ENCODE measurements around the gene HTR1E. TPM values are rescaled to one million over a fixed set of nuclear protein-coding genes. Genes with fewer than 3 reads are reported as not detected.
A peak's percentile ranks its signal among the peaks of the same experiment; 100 is the strongest.

Gene HTR1E
- total RNA-seq, 2 donors from 2014 or later = not detected

- no peak overlapping the region for H3K27ac ChIP-seq
- H3K36me3 ChIP-seq = no peaks in the 10 kb centered on the region
- no peak for TF ChIP-seq CTCF (IDR thresholded peaks at IDR 0.05)
- no peaks in the 10 kb centered on the region for H3K9me3 ChIP-seq
- DNase-seq (ENCODE audit: low spot score) (no peak), ATAC-seq (ENCODE audit: insufficient number of reproducible peaks, low FRiP score, low read depth) (no peak)
- H3K4me1 ChIP-seq (ENCODE audit: control insufficient read depth in 1 of 2, low read depth in 2 of 2) = no peaks in the 10 kb centered on the region
- H3K4me3 ChIP-seq = no peak overlapping the region
- no peaks in the 10 kb centered on the region for H3K27me3 ChIP-seq (replicated peaks; ENCODE audit: insufficient read depth)
Observed at GRCh38 chr6:86934365-86934764, 3.0 kb upstream of the HTR1E start.

DNA sequence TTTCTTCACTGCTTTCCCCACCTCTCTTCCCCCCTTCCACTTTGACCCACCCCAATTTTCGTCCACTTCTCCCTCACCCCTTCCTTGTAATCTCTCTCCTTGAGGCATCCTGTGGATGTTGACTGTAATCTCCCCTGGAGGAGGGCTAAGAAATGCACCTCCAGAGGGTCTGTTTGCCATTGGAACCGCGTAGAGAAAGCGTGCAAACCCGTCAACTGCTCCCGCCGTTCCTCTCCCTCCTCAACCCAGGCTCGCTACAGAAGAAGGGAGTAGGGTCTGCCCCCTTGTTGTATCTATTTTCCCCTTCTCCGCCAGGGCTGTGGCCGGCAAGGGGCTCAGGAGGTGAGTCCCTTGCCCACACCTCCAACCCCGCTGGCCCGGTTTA, 502 bp upstream of the HTR1E start:
- ATAC-seq (ENCODE audit: insufficient number of reproducible peaks, low FRiP score, low read depth) (no peak), DNase-seq (ENCODE audit: low spot score) (no peak)
- no peaks in the 10 kb centered on the region for H3K36me3 ChIP-seq
- H3K9me3 ChIP-seq = no peaks in the 10 kb centered on the region
- H3K27ac ChIP-seq = no peak overlapping the region
- H3K4me1 ChIP-seq (ENCODE audit: control insufficient read depth in 1 of 2, low read depth in 2 of 2) = no peaks in the 10 kb centered on the region
- no peaks in the 10 kb centered on the region for H3K27me3 ChIP-seq (replicated peaks; ENCODE audit: insufficient read depth)
- no peak for TF ChIP-seq CTCF (IDR thresholded peaks at IDR 0.05)
- peak overlapping the region; percentile 57 for H3K4me3 ChIP-seq

- Histone ChIP-seq H3K27me3 (replicated peaks; ENCODE audit: insufficient read depth) (no peaks in the 10 kb centered on the region), H3K4me3 (no peak overlapping the region), H3K4me1 (ENCODE audit: control insufficient read depth in 1 of 2, low read depth in 2 of 2) (no peaks in the 10 kb centered on the region), H3K36me3 (no peaks in the 10 kb centered on the region), H3K9me3 (no peaks in the 10 kb centered on the region), H3K27ac (no peak overlapping the region)
- no peak for DNase-seq (ENCODE audit: low spot score)
- no peak for TF ChIP-seq CTCF (IDR thresholded peaks at IDR 0.05)
- no peak for ATAC-seq (ENCODE audit: insufficient number of reproducible peaks, low FRiP score, low read depth)
Observed at GRCh38 chr6:86938814-86939213, 1.5 kb downstream of the HTR1E start.

- Histone ChIP-seq H3K4me3 (no peak overlapping the region), H3K27me3 (replicated peaks; ENCODE audit: insufficient read depth) (no peaks in the 10 kb centered on the region), H3K9me3 (no peaks in the 10 kb centered on the region), H3K4me1 (ENCODE audit: control insufficient read depth in 1 of 2, low read depth in 2 of 2) (no peaks in the 10 kb centered on the region), H3K36me3 (no peaks in the 10 kb centered on the region), H3K27ac (no peak overlapping the region)
- DNase-seq (ENCODE audit: low spot score) (no peak), ATAC-seq (ENCODE audit: insufficient number of reproducible peaks, low FRiP score, low read depth) (no peak)
- no peak for TF ChIP-seq CTCF (IDR thresholded peaks at IDR 0.05)
Observed at GRCh38 chr6:86941461-86941860, 4.1 kb downstream of the HTR1E start.

DNA sequence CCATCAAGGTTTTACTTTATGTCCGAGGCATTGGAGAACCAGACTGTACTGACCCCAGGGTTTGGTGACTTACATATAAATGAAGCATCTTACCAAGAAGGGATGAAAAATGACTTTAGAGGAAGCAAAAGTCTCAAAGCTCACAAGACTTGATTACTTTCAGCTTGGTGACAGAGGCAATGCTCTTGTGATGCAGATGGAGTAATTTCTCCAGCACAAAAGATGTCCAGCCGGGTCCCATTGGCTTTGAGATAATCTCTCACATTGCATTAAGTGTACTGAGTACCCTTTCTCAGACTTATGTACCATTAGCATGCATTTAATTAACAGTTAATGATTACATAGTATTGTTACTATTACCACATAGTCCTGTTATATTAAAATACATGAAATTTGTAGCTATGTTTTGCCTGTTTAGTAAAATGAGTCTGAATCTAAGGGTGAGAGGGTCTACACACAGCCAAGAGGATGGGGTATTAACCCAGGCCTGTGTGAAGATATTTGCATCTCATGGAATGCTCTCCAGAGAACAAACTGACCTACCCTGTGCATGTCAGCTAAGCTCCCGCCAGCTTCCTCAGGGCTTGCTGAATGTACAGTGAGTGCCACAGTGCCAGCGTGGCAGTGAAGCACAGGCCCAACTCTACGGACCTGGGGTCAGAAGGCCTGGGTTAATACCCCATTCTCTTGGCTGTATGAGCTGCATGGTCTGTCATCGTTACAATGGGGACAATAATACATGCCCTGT, 5.6 kb downstream of the HTR1E start:
- no peak for ATAC-seq (ENCODE audit: insufficient number of reproducible peaks, low FRiP score, low read depth)
- Histone ChIP-seq H3K4me1 (ENCODE audit: control insufficient read depth in 1 of 2, low read depth in 2 of 2) (no peaks in the 10 kb centered on the region), H3K9me3 (no peaks in the 10 kb centered on the region), H3K27ac (no peak overlapping the region), H3K27me3 (replicated peaks; ENCODE audit: insufficient read depth) (no peaks in the 10 kb centered on the region), H3K4me3 (no peak overlapping the region), H3K36me3 (no peaks in the 10 kb centered on the region)
- DNase-seq (ENCODE audit: low spot score) = no peak
- TF ChIP-seq CTCF (IDR thresholded peaks at IDR 0.05) = no peak

Measured in thoracic aorta (tissue), 2 donors.